Suprapubic skin (tissue), 3 donors: ENCODE measurements around the gene LAMA5.

Experiments
- POLR2A ChIP-seq, 2 donors: fragments of 450-650 bp; IDR thresholded peaks; one replicate each; pipeline ENCODE4 v1.6.1; 2017; ENCODE audit warnings: antibody characterized with exemption in 2 of 2, mild to moderate bottlenecking in 2 of 2, moderate library complexity in 2 of 2
- TF ChIP-seq, protein P1 (sequence below), 2 donors: fragments of 200-600 bp in 1 of 2; fragments of 450-650 bp in 1 of 2; sonication (generic) in 1 of 2; IDR thresholded peaks; one replicate each; pipeline ENCODE4 v1.5.1; 2016 to 2019; ENCODE audit warnings: antibody characterized with exemption in 2 of 2, mild to moderate bottlenecking in 1 of 2, moderate library complexity in 1 of 2

DNA sequence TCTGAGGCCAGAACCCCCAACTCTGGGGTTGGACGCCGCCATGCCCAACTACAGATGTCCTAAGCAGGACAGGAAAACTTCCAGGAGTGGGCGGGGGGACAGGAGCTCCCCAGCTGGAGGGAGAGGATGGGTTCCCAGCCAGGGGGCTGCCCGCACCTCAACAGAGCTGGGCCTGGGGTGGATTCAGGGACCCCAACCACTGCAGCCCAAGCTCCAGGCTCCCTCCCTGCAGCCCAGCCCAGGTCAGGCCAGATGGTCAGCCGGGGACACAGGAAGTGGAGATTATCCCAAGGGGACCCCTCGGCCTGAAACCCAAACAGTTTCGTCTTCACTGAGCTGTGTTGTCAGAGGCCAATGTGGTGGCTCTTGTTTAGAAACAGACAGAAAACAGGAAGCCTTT lies 9.4 kb downstream of the LAMA5 start:
- TF ChIP-seq, protein P1, sequence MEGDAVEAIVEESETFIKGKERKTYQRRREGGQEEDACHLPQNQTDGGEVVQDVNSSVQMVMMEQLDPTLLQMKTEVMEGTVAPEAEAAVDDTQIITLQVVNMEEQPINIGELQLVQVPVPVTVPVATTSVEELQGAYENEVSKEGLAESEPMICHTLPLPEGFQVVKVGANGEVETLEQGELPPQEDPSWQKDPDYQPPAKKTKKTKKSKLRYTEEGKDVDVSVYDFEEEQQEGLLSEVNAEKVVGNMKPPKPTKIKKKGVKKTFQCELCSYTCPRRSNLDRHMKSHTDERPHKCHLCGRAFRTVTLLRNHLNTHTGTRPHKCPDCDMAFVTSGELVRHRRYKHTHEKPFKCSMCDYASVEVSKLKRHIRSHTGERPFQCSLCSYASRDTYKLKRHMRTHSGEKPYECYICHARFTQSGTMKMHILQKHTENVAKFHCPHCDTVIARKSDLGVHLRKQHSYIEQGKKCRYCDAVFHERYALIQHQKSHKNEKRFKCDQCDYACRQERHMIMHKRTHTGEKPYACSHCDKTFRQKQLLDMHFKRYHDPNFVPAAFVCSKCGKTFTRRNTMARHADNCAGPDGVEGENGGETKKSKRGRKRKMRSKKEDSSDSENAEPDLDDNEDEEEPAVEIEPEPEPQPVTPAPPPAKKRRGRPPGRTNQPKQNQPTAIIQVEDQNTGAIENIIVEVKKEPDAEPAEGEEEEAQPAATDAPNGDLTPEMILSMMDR (IDR thresholded peaks at IDR 0.05): no peak
- no peak for TF ChIP-seq POLR2A (IDR thresholded peaks at IDR 0.05)
